SKM-1 (cell line): Measurements from ENCODE around the gene POMT2.
"Not testable (repeated sequence)": the region's sequence is repeated elsewhere in the genome, so short reads cannot be mapped to it uniquely, and the experiment has no call there.

ENCODE experiments used
- DNase-seq: peaks from one replicate; lab custom pipeline; 2025; ENCODE audit not compliant: unreplicated experiment; lab: John Stamatoyannopoulos, UW

Gene POMT2

GRCh38 chr14:77302926-77303325 lies 17.8 kb downstream of the POMT2 start:
- DNase-seq = no peak

- DNase-seq = no peak
These were observed 19.6 kb downstream of the POMT2 start for GRCh38 chr14:77301103-77301502.

- no peak for DNase-seq
These were observed 20.9 kb downstream of the POMT2 start for GRCh38 chr14:77299771-77300170.

GRCh38 chr14:77296906-77297305 lies 23.8 kb downstream of the POMT2 start:
- no peak for DNase-seq

- no peak for DNase-seq
These were observed 24.5 kb downstream of the POMT2 start for GRCh38 chr14:77296155-77296554.

- no peak for DNase-seq
These were observed 30.0 kb downstream of the POMT2 start for GRCh38 chr14:77290705-77291104.

GRCh38 chr14:77286576-77286975 lies 34.1 kb downstream of the POMT2 start:
- DNase-seq = no peak

DNA sequence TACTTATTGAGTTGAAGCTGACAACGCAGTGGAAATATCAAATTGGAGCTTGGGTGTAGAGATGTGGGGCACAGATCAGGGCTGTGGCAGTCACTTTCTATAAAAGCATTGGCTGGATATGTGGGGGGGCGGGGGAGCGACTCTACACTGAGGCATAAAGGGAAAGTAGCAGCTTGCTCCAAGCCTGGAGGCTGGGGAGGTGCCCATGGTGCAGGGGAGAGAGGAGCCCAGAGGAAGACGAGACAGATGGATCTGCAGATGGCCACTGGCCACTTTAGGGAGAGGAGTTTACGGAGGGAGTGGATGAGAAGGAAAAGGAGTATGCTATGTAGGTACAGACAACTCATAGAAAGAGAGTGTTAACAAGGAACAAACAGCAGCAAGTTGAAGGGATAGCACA lies 36.2 kb downstream of the POMT2 start:
- no peak for DNase-seq

DNA sequence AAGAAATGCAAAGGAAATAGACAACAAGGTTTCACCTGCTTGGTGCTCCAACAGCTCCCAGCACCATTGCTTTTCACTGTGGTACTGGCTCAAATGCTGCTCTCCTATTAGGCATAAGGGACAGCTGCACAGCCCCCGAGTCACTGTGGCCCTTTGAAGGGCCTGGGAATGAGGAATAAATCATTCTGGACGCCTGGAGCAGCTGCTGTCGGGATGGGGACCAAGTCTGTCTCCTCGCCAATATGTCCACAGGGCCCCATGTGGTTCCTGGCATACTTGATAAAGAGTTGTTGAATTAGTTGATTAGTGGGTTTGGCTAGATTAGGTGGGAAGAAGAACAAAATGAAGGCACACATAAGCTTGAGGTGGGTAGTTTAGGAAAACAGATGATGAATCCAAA lies 36.6 kb downstream of the POMT2 start:
- DNase-seq = no peak

GRCh38 chr14:77281852-77282410 lies 38.8 kb downstream of the POMT2 start:
- DNase-seq = no peak

DNA sequence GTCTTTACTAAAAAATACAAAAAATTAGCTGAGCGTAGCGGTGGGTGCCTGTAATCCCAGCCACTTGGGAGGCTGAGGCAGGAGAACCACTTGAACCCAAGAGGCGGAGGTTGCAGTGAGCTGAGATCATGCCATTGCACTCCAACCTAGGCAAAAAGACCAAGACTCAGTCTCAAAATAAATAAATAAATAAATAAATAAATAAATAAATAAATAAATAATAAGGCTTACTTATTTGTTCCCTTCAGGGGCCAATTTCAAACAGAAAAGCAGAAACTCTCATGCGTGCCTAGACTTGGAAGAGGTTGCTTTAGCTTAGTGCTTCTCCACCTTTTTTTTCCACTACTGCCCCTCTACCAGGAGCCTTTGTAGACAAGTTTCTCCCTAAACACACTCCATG lies 39.8 kb downstream of the POMT2 start:
- not testable (repeated sequence) for DNase-seq

- no peak for DNase-seq
These were observed 41.0 kb downstream of the POMT2 start for GRCh38 chr14:77279719-77280118.

GRCh38 chr14:77278461-77279230 lies 42.0 kb downstream of the POMT2 start:
- no peak for DNase-seq

DNA sequence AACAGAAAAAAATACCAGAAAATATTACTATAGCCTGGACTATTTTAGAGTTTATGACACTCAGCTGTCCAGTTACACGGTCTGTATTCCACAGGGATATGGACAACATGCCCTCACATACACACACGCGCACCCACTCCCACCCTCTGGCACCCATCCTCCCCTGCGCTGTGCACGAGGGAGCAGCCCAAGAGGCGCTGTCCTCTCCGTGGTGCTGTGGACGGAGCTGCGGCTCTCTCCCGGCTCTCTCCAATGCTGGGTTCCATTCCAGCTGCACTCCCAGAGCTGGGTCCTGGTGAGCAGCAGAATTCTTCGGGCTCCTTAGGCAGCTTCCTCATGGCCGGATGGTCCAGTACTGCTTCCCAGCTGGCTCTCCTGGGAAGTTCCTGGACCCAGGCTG lies 43.7 kb downstream of the POMT2 start:
- no peak for DNase-seq

DNA sequence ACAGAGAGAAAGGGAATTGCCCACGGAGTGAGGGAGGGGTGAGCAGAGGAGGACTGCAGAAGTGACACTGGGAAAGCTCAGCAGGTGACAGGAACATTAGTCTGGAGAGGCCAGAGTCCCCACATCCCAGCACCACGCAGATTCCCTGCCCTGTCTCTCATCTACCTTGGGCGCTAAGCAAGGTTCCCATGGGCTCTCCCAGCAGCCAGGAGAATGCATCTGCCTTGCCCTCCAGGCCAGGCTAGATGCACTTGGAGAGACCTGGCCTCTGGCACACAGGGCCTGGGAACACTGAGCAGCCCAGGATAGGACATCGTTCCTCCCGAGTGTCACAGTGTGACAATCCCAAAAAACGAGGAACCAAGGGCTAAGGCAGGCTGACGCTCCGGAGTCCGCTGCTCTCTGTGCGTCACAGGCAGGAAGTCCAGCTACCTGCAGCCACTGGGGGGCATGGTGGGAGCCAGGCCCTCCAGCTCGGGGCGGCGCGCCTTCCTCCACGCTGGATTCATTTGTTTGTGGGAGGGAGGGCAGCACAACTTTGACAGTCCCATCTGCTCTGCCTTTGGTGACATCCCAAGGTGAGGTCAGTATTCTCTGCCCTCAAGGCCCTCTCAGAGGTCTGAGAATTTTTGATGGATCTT lies 44.3 kb downstream of the POMT2 start:
- no peak for DNase-seq

GRCh38 chr14:77275601-77276017 lies 45.1 kb downstream of the POMT2 start:
- DNase-seq = no peak

GRCh38 chr14:77275041-77275580 lies 45.6 kb downstream of the POMT2 start:
- no peak for DNase-seq

DNA sequence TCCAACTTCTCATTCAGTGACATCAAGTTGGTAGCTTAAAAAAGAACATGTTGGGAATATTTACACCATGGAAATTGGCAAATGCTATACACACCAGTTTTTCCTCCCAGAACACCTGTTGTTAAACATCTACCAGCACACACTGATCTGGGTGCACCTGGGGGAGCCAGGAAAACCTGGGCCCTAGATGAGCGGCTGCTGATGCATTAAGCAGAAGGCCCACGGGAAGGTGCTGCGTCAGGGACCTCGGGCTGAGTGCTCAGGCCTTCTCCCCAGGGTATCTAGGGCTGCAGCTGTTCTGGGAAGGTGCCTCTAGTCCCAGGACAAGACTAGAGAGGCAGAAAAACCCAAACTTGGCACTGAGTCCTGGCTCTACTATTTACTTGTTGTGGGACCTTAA lies 46.9 kb downstream of the POMT2 start:
- DNase-seq = no peak

GRCh38 chr14:77272261-77272660 lies 48.4 kb downstream of the POMT2 start:
- DNase-seq = no peak

DNA sequence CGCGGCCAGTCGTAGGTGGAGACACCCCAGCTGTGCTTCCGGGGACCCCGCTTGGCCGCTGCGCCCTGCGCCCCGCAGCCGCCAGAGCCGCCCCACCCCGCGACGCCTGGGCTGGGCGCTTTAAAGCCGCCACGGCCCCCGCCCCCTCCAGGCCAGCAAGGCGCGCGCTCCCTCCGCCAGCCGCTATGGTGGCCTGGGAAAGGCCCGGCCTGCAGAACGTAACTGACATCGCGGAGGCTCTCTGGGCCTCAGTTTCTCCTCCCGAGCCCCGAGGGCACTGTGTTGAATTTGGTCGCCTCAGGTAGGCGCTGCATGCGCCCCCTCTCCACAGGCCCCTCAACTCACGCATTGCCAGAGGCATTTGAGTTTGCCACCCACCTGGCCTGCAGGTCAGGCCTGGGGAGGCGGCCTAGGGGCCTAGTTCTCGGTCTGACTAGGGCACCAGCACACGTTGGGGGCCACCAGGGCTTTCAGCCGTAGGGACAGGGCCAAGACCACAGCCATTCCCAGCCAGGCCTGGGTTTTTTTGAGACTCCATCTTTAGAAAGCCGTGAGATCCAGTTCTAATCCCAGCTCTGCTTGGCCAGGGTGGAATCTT lies 49.5 kb downstream of the POMT2 start, which contains the start of gene NGB:
TSS of gene NGB (minus strand) at position 94 of the 598 bp plus-strand sequence. CDS start 269 bp downstream, outside the sequence.
- no peak for DNase-seq

DNA sequence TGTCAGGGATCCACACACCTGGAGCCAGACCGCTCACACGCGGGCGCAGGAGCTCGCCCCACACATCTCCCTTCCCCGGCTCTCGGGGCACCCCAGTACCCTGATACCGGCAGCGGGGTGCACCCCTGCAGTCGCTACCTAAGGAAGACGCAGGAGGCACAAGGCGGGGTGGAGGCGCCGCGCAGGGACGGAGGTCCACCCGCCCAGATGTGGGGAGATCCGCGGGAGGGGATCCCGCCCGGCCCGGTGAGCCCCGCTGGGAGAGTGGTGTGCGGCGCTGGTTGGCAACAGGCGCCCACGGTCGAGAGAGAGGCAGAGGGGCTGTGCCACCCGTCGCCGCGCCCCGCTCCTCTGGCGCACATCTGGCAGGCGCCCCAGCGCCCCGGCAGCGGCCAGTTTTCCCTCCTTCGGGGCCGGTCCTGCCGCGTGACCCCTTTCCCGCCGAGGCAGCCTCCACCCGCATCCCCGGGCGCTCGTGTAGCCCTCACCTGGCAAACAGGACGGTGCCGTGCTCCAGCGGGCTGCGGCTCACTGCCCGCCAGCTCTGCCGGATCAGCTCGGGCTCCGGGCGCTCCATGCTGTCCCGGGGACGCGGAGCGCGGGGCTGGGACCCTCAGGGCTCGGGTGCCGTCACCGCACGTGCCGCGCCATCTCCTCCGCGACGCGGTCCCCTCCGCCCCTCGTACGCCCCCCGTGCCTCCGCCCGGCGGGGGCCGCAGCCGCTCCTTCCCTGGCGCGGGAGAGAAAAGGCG lies 50.1 kb downstream of the POMT2 start:
- no peak for DNase-seq
